HepG2 (cell line): ENCODE results near the gene GJD3. TPM values are rescaled to one million over a fixed set of nuclear protein-coding genes. Genes with fewer than 3 reads are reported as not detected.

Experiments
- ATAC-seq: fragments of 200-7000 bp; cut with Tn5 transposase; 3 replicates; pipeline ENCODE4 v1.9.1; 2020; ENCODE audit warnings: mild to moderate bottlenecking, moderate library complexity
- BruUV-seq: library from RNA; stranded (reverse); fragments of 400-500 nt; replicated peaks from 2 replicates; lab custom pipeline; 2021; lab: Mats Ljungman, UMichigan
- CTCF ChIA-PET: fragments of 300-600 bp; formaldehyde crosslinking; extraction: SDS; loops from one replicate; lab custom pipeline; 2021; ENCODE audit warnings: low total read pairs, inconsistent platforms, low intra/inter-chr PET ratio; lab: Yijun Ruan, JAX
- POLR2A ChIA-PET: fragments of 350-600 bp; sonication (Branson Sonifier 250); formaldehyde crosslinking; loops from one replicate; lab custom pipeline; 2020; ENCODE audit warnings: antibody characterized with exemption, inconsistent platforms; lab: Yijun Ruan, JAX
- DNase-seq: peaks from one replicate; pipeline ENCODE4 v3.0.0-alpha.2; 2015; ENCODE audit warnings: low spot score
- FAIRE-seq: peaks from 3 replicates; lab custom pipeline; 2011; peaks lifted over from hg19 to GRCh38; lab: Jason Lieb, UNC
- H2AFZ ChIP-seq: one replicate; pipeline ENCODE4 v1.6.1; 2011; ENCODE audit warnings: low read length, inconsistent platforms
- H3K27ac ChIP-seq: fragments of 300-600 bp; 3 replicates; pipeline ENCODE4 v1.8.0; 2011; ENCODE audit warnings: mixed run types, mild to moderate bottlenecking, mixed read lengths, low read length, inconsistent platforms; ENCODE audit not compliant: insufficient read depth; ENCODE audit errors: extremely low read length
- H3K27me3 ChIP-seq, 2 experiments: fragments of 200-600 bp in 1 of 2; 2 replicates in 1 of 2; 3 replicates in 1 of 2; pipeline versions ENCODE4 v1.6.0 to v1.8.0; 2011; ENCODE audit warnings: low read length in 2 of 2, mild to moderate bottlenecking in 2 of 2, moderate library complexity in 2 of 2, inconsistent platforms in 1 of 2; ENCODE audit not compliant: insufficient read depth in 2 of 2, control insufficient read depth in 1 of 2
- H3K36me3 ChIP-seq, 2 experiments: fragments of 200-600 bp in 1 of 2; replicated peaks in 1 of 2; 2 replicates in 1 of 2; 3 replicates in 1 of 2; pipeline versions ENCODE4 v1.5.1 to v1.8.0; 2011; ENCODE audit warnings: low read length in 2 of 2, inconsistent platforms in 1 of 2; ENCODE audit not compliant: insufficient read depth in 2 of 2, control insufficient read depth in 1 of 2
- H3K4me1 ChIP-seq: 2 replicates; pipeline ENCODE4 v1.5.1; 2012; ENCODE audit warnings: low read length, inconsistent platforms; ENCODE audit not compliant: insufficient read depth
- H3K4me2 ChIP-seq: 2 replicates; pipeline ENCODE4 v1.6.0; 2011; ENCODE audit warnings: low read depth, low read length, inconsistent platforms
- H3K4me3 ChIP-seq, 3 experiments: fragments of 200-600 bp in 1 of 3; sonication (generic), shearing (Covaris generic) in 1 of 3; replicated peaks in 1 of 3; 2 replicates each; pipeline ENCODE4 v1.5.1; 2011 to 2016; ENCODE audit warnings: low read length in 3 of 3, inconsistent platforms in 2 of 3, low read depth in 2 of 3, mild to moderate bottlenecking in 2 of 3, control low read depth in 1 of 3, mixed read lengths in 1 of 3; ENCODE audit not compliant: insufficient read depth in 1 of 3
- H3K79me2 ChIP-seq: one replicate; pipeline ENCODE4 v1.6.1; 2011; ENCODE audit warnings: low read length, inconsistent platforms; ENCODE audit not compliant: insufficient read depth
- H3K9ac ChIP-seq: 2 replicates; pipeline ENCODE4 v1.6.0; 2011; ENCODE audit warnings: mild to moderate bottlenecking, low read depth, low read length, inconsistent platforms; ENCODE audit not compliant: insufficient read depth
- H3K9me3 ChIP-seq: 2 replicates; pipeline ENCODE4 v1.5.1; 2012; ENCODE audit warnings: mild to moderate bottlenecking, low read length
- H4K20me1 ChIP-seq: 2 replicates; pipeline ENCODE4 v1.6.0; 2011; ENCODE audit warnings: inconsistent platforms, mild to moderate bottlenecking, low read length, moderate library complexity; ENCODE audit not compliant: insufficient read depth
- ATF1 ChIP-seq: IDR thresholded peaks from 2 replicates; pipeline ENCODE4 v1.6.1; 2016; ENCODE audit warnings: mild to moderate bottlenecking, control low read depth
- CBX1 ChIP-seq: IDR thresholded peaks from one replicate; pipeline ENCODE4 v1.6.1; 2016; ENCODE audit warnings: antibody characterized with exemption, low read depth
- CEBPB ChIP-seq: IDR thresholded peaks from 2 replicates; pipeline ENCODE4 v1.6.1; 2011; ENCODE audit warnings: low read depth, low read length, improper control_type of control experiment, borderline replicate concordance
- GTF3A ChIP-seq: sonication (generic); formaldehyde crosslinking; conservative IDR thresholded peaks from 2 replicates; pipeline ENCODE4 v1.4.0; 2020; ENCODE audit warnings: mild to moderate bottlenecking, missing genetic modification reagents
- HNRNPH1 ChIP-seq: fragments of 200-400 bp; formaldehyde crosslinking; optimal IDR thresholded peaks from 2 replicates; pipeline ENCODE3; 2017; ENCODE audit warnings: mild to moderate bottlenecking, low read depth, low read length
- HNRNPL ChIP-seq: fragments of 200-400 bp; formaldehyde crosslinking; IDR thresholded peaks from 2 replicates; pipeline ENCODE4 v1.6.1; 2017; ENCODE audit warnings: mild to moderate bottlenecking, low read depth, low read length
- HOXA7 ChIP-seq: sonication (generic); formaldehyde crosslinking; IDR thresholded peaks from 2 replicates; pipeline ENCODE4 v1.8.1; 2022; ENCODE audit warnings: mild to moderate bottlenecking, missing genetic modification reagents, moderate library complexity
- MED8 ChIP-seq: sonication (generic); formaldehyde crosslinking; IDR thresholded peaks from 2 replicates; pipeline ENCODE4 v1.8.1; 2023; ENCODE audit warnings: mild to moderate bottlenecking, missing genetic modification reagents; ENCODE audit not compliant: insufficient replicate concordance
- NONO ChIP-seq, 2 experiments: fragments of 450-650 bp in 1 of 2; sonication (generic) in 1 of 2; formaldehyde crosslinking in 1 of 2; IDR thresholded peaks in 1 of 2; conservative IDR thresholded peaks in 1 of 2; 2 replicates each; pipeline versions ENCODE4 v1.6.1 to v1.8.0; 2017 to 2022; ENCODE audit warnings: mild to moderate bottlenecking in 1 of 2, missing genetic modification reagents in 1 of 2, moderate library complexity in 1 of 2
- ZKSCAN1 ChIP-seq: fragments of 150-350 bp; IDR thresholded peaks from 2 replicates; pipeline ENCODE4 v1.6.1; 2014; ENCODE audit warnings: low read length
- ZNF17 ChIP-seq: sonication (generic); formaldehyde crosslinking; IDR thresholded peaks from 2 replicates; pipeline ENCODE4 v1.5.0; 2020; ENCODE audit warnings: mild to moderate bottlenecking, missing genetic modification reagents
- ZNF570 ChIP-seq: sonication (generic); formaldehyde crosslinking; IDR thresholded peaks from 2 replicates; pipeline ENCODE4 v1.4.0; 2020; ENCODE audit warnings: mild to moderate bottlenecking, missing genetic modification reagents, borderline replicate concordance
- ZNF777 ChIP-seq: sonication (generic); formaldehyde crosslinking; IDR thresholded peaks from 2 replicates; pipeline ENCODE4 v1.4.0; 2020; ENCODE audit warnings: missing genetic modification reagents
- WGBS: methylation state at CpG from one replicate; pipeline ENCODE4 v1.1.6; 2017; ENCODE audit warnings: low lambda C conversion rate; 5-methylcytosine and 5-hydroxymethylcytosine counted together
- in situ Hi-C: cut with HindIII; loops from 2 replicates; pipeline ENCODE4 v1.10.0; 2017; ENCODE audit warnings: low pct_unique_long_range_greater_than_20kb; ENCODE audit not compliant: extremely low pct_ligation_motif_present
- intact Hi-C: fragments of 100-400 bp; cut with micrococcal nuclease; formaldehyde crosslinking; loops from one replicate; pipeline ENCODE4 v1.10.0; 2022; ENCODE audit not compliant: unreplicated experiment
- polyA plus RNA-seq, 8 experiments: library from polyadenylated mRNA; depleted of rRNA in 3 of 8; stranded (reverse) in 7 of 8; unstranded in 1 of 8; fragments of >200 nt; fragmentation: Illumina TruSeq in 4 of 8; extraction: Trizol in 4 of 8; gene quantifications; 2 replicates each; pipeline versions ENCODE4 v1.2.1 to v1.2.3, GENCODE V29; 2011 to 2016; ENCODE audit warnings: low read depth in 4 of 8, missing spikeins in 1 of 8, mixed read lengths in 1 of 8; ENCODE audit not compliant: insufficient read depth in 1 of 8
- total RNA-seq, 5 experiments: library from RNA; depleted of rRNA; stranded (reverse); fragments of >200 nt; fragmentation: Illumina TruSeq; extraction: Trizol; gene quantifications; 2 replicates each; pipeline ENCODE4 v1.2.3, GENCODE V29; 2016; ENCODE audit warnings: low read depth in 1 of 5
- TF ChIP-seq, protein P1 (sequence below): sonication (generic); formaldehyde crosslinking; IDR thresholded peaks from 2 replicates; pipeline ENCODE4 v1.5.1; 2020; ENCODE audit warnings: missing genetic modification reagents, mild to moderate bottlenecking, borderline replicate concordance
- TF ChIP-seq, protein P2 (sequence below): sonication (generic); formaldehyde crosslinking; IDR thresholded peaks from 2 replicates; pipeline ENCODE4 v1.4.0; 2020; ENCODE audit warnings: mild to moderate bottlenecking, missing genetic modification reagents
- TF ChIP-seq, protein P3 (sequence below): sonication (generic); formaldehyde crosslinking; IDR thresholded peaks from 2 replicates; pipeline ENCODE4 v1.4.0; 2020; ENCODE audit warnings: missing genetic modification reagents, mild to moderate bottlenecking, borderline replicate concordance
- TF ChIP-seq, protein P4 (sequence below): sonication (generic); formaldehyde crosslinking; IDR thresholded peaks from 2 replicates; pipeline ENCODE4 v1.5.0; 2020; ENCODE audit warnings: missing genetic modification reagents, mild to moderate bottlenecking, borderline replicate concordance

GJD3 gene
- total and polyA plus RNA-seq, 2 of the 13 experiments (the other 11 are each of a cell fraction or from before 2014, with no cell fraction given): not detected

DNA sequence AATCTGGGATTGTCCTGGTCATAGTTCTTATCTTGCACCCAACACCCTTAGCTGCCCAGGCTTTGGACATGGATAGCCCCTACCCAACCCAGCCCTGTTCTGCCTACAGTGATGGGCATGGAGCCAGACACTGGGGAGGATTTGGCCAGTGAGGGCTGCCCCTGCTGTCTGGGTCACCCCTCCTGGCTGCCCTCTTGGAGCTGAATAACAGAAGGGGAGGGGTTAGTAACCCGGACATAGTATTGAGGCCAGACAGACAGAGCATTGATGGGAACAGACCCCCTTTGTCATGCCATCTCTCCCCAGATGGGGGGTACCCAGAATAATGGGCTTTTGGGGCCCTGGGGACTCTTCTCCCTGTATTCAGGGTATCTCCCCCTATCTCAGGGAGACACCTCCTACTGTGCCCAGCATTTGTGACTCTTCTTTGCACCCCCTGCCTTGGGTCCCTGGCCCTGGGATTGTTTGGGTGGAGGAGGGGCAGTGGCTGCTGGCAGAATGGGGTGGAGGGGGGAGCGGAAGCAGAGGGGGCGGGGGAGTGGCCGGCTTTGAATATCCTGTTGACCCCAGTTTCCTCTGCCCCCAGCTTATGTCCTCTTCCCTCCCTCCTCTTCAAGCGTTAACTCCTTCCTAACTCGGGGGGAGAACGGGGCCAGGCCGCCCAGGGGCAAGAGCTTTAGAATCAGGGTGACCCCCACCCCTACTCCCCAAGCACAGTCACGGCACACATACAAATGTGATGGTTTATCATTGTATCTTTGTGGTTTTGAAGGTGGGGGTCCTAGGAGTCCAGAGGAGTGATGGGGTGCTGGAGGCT, 17.0 kb downstream of the GJD3 start (continued):
- TF ChIP-seq, protein P1, sequence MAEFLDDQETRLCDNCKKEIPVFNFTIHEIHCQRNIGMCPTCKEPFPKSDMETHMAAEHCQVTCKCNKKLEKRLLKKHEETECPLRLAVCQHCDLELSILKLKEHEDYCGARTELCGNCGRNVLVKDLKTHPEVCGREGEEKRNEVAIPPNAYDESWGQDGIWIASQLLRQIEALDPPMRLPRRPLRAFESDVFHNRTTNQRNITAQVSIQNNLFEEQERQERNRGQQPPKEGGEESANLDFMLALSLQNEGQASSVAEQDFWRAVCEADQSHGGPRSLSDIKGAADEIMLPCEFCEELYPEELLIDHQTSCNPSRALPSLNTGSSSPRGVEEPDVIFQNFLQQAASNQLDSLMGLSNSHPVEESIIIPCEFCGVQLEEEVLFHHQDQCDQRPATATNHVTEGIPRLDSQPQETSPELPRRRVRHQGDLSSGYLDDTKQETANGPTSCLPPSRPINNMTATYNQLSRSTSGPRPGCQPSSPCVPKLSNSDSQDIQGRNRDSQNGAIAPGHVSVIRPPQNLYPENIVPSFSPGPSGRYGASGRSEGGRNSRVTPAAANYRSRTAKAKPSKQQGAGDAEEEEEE (CRISPR knock-in tag): no peak

DNA sequence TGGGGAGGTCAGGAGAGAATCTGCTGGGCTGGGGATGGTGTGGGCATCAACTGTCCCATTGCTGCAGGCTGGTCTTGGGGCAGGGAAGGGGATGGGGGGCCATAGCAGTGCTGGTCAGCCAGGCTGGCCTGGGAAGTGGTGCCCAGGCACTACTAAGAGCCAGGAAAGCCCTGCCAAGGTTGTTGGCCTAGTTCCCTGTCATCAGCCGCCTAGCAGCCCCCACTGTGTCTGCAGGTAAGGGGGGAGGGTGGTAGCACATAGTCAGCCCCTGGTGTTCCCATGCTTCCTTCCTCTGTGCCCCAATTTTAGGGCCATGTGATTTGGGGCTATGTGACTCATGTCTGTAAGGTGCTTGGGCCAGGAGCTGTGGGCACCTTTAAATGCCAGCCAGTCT, 17.8 kb downstream of the GJD3 start:
- DNase-seq: no peak
- H4K20me1 ChIP-seq: peaks cover 10% of the 10 kb centered on the region; the same call in 1 of the 2 replicates
- ChIA-PET POLR2A (interaction anchor here (3.9 to 6.6 kb wide), 3 partner anchors 7 to 39 kb away, joined by 34 to 48 read pairs (median 35); partner anchors contain the start of gene RARA), CTCF (no interaction called here)
- H3K79me2 ChIP-seq: peaks cover 35% of the 10 kb centered on the region
- no peak for ATAC-seq
- BruUV-seq: no TSS peak
- FAIRE-seq: no peak
- H3K4me2 ChIP-seq: peak overlapping the region; percentile 94
- H3K4me1 ChIP-seq: peaks cover 69% of the 10 kb centered on the region
- H3K4me3 ChIP-seq: no peak overlapping the region
- 100% methylated on average over 1 of the region's 1 CpG for WGBS
- peak overlapping the region; percentile 6; the same call in 1 of the 2 replicates for H3K9ac ChIP-seq
- no peaks in the 10 kb centered on the region for H3K9me3 ChIP-seq
- H3K27me3 ChIP-seq: no peaks in the 10 kb centered on the region
- in situ Hi-C loops: no loop called here
- peaks cover 19 to 28% of the 10 kb centered on the region in 2 experiments for H3K36me3 ChIP-seq
- intact Hi-C loops: no loop called here
- no peak overlapping the region for H2AFZ ChIP-seq
- peak overlapping the region; percentile 81 for H3K27ac ChIP-seq
- TF ChIP-seq, protein P2, sequence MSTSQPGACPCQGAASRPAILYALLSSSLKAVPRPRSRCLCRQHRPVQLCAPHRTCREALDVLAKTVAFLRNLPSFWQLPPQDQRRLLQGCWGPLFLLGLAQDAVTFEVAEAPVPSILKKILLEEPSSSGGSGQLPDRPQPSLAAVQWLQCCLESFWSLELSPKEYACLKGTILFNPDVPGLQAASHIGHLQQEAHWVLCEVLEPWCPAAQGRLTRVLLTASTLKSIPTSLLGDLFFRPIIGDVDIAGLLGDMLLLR (CRISPR knock-in tag): no peak
- TF ChIP-seq, protein P3, sequence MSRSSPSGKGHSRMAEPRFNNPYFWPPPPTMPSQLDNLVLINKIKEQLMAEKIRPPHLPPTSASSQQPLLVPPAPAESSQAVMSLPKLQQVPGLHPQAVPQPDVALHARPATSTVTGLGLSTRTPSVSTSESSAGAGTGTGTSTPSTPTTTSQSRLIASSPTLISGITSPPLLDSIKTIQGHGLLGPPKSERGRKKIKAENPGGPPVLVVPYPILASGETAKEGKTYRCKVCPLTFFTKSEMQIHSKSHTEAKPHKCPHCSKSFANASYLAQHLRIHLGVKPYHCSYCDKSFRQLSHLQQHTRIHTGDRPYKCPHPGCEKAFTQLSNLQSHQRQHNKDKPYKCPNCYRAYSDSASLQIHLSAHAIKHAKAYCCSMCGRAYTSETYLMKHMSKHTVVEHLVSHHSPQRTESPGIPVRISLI (CRISPR knock-in tag): no peak
- no peak for TF ChIP-seq ZNF777 (CRISPR knock-in tag)
- TF ChIP-seq ATF1: no peak
- TF ChIP-seq ZNF570 (CRISPR knock-in tag): no peak
- 0 out of 2 replicates have a peak, but pooled peaks have one; percentile 47 for TF ChIP-seq ZKSCAN1
- no peak for TF ChIP-seq CEBPB
- 0 out of 2 replicates have a peak, but pooled peaks have one; percentile 33 for TF ChIP-seq HNRNPL
- TF ChIP-seq HOXA7 (CRISPR knock-in tag): no peak
- TF ChIP-seq NONO (IDR thresholded peaks at IDR 0.05): no peak
- no peak for TF ChIP-seq NONO (CRISPR knock-in tag; conservative IDR thresholded peaks at IDR 0.05)
- TF ChIP-seq CBX1: no peak
- TF ChIP-seq, protein P4, sequence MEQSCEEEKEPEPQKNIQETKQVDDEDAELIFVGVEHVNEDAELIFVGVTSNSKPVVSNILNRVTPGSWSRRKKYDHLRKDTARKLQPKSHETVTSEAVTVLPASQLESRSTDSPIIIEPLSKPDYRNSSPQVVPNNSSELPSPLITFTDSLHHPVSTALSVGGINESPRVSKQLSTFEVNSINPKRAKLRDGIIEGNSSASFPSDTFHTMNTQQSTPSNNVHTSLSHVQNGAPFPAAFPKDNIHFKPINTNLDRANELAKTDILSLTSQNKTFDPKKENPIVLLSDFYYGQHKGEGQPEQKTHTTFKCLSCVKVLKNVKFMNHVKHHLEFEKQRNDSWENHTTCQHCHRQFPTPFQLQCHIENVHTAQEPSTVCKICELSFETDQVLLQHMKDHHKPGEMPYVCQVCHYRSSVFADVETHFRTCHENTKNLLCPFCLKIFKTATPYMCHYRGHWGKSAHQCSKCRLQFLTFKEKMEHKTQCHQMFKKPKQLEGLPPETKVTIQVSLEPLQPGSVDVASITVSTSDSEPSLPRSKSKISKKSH (CRISPR knock-in tag): 0 out of 2 replicates have a peak, but pooled peaks have one; percentile 42
- TF ChIP-seq MED8 (CRISPR knock-in tag): no peak
- no peak for TF ChIP-seq ZNF17 (CRISPR knock-in tag)
- TF ChIP-seq HNRNPH1: no peak
- TF ChIP-seq GTF3A (CRISPR knock-in tag): no peak
